Natural killer cell treated with Interleukin-12 subunit alpha and Interleukin-12 subunit beta and Interleukin-15 and Interleukin-18, amount 100 ng/mL, for 72 hours (primary cell): Measurements from ENCODE around the gene OR11H1. TPM values are rescaled to one million over a fixed set of nuclear protein-coding genes. Genes with fewer than 3 reads are reported as not detected.
"Not testable (repeated sequence)": the region's sequence is repeated elsewhere in the genome, so short reads cannot be mapped to it uniquely, and the experiment has no call there.

ENCODE experiments used
- ATAC-seq, 2 donors: fragments of 150-1000 bp; cut with Tn5 transposase in 1 of 2; sonication (Bioruptor Pico), chemical (Tn5 transposase) in 1 of 2; 2 replicates each; pipeline ENCODE4 v1.10.0; 2021
- DNase-seq: peaks from one replicate; pipeline ENCODE4 v3.0.0; 2022; ENCODE audit warnings: low spot score
- H3K27ac Mint-ChIP-seq, 2 donors: 1 replicate in 1 of 2; 2 replicates in 1 of 2; pipeline ENCODE4 v1.8.0; 2022; ENCODE audit warnings: mixed read lengths in 2 of 2, mild to moderate bottlenecking in 1 of 2, moderate library complexity in 1 of 2
- H3K27me3 Mint-ChIP-seq, 2 donors: 1 replicate in 1 of 2; 2 replicates in 1 of 2; pipeline ENCODE4 v1.8.0; 2022; ENCODE audit warnings: mixed read lengths in 2 of 2
- H3K36me3 Mint-ChIP-seq: one replicate; pipeline ENCODE4 v1.8.0; 2022; ENCODE audit warnings: mixed read lengths
- H3K4me1 Mint-ChIP-seq, 2 donors: 1 replicate in 1 of 2; 2 replicates in 1 of 2; pipeline ENCODE4 v1.8.0; 2022; ENCODE audit warnings: low read depth in 2 of 2, mixed read lengths in 2 of 2, mild to moderate bottlenecking in 1 of 2
- H3K4me3 Mint-ChIP-seq: one replicate; pipeline ENCODE4 v1.8.0; 2022; ENCODE audit warnings: mixed read lengths
- H3K9me3 Mint-ChIP-seq: 2 replicates; pipeline ENCODE4 v1.8.0; 2022; ENCODE audit warnings: mixed read lengths
- total RNA-seq, 2 donors: library from RNA; stranded (reverse); gene quantifications; one replicate each; pipeline ENCODE4 v1.2.3, GENCODE V29; 2022

Gene OR11H1
- total RNA-seq = not detected

DNA sequence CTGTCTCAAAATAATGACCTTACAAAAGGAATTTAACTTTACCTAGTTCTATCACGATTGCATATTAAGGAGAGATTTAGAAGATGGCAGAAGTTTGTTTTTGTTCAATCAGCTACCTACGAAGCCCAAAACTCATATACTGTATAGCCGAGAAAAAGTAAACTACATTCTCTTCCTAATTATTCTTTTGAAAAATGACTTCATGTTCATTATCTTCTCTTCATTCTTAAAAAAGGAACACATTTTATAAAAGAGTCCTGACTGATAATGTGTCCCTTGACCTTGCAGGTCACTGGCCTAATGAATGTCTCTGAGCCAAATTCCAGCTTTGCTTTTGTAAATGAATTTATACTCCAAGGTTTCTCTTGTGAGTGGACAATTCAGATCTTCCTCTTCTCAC is at the start of gene OR11H1:
TSS of gene OR11H1 (plus strand) at position 301 of the 400 bp plus-strand sequence. CDS start at position 301, 0 bp downstream.
- not testable (repeated sequence) for H3K27ac Mint-ChIP-seq, H3K27me3 Mint-ChIP-seq, H3K36me3 Mint-ChIP-seq, H3K4me3 Mint-ChIP-seq, H3K9me3 Mint-ChIP-seq, H3K4me1 Mint-ChIP-seq, ATAC-seq, DNase-seq

DNA sequence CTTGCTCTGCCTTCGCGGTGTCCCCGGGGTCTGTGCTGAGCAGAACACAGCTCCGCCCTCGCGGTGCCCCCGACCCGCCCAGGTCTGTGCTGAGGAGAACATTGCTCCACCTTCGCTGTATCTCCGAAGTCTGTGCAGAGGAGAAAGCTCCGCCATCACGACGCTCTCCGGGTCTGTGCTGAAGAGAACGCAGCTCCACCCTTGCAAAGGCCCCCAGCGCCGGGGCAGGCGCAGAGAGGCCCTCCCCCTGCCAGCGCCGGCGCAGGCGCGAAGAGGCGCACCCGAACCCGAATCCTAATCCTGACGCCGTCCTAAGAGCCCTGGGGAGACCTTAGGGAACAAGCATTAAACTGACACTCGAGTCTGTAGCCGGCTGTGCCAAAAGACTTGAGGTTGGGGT is 18.0 kb upstream of the OR11H1 start:
- H3K27me3 Mint-ChIP-seq, ATAC-seq, H3K4me3 Mint-ChIP-seq, H3K9me3 Mint-ChIP-seq, H3K4me1 Mint-ChIP-seq, DNase-seq, H3K36me3 Mint-ChIP-seq, H3K27ac Mint-ChIP-seq: not testable (repeated sequence)

DNA sequence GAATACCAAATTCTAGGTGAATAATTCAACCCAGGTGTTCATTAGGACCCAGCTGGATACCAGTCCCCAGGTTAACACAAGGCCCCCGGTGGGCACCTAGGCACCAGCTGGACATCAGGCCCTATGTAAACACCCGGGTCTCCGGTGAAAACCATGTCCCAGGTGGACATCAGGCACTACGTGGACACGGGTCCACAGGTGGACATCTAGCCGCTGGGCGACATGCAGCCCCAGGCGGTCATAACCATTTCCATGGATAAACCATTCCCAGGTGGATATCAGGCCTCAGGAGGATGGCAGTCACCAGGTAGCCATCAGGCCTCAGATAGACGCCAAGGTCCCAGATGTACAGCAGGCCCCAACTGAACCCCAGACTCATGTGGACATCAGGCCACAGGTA is 12.1 kb upstream of the OR11H1 start:
- not testable (repeated sequence) for H3K4me1 Mint-ChIP-seq, DNase-seq, H3K36me3 Mint-ChIP-seq, H3K27me3 Mint-ChIP-seq, H3K27ac Mint-ChIP-seq, H3K9me3 Mint-ChIP-seq, H3K4me3 Mint-ChIP-seq, ATAC-seq

GRCh38 chr22:15553767-15554166 is 25.8 kb downstream of the OR11H1 start:
- not testable (repeated sequence) for H3K36me3 Mint-ChIP-seq, H3K27ac Mint-ChIP-seq, H3K9me3 Mint-ChIP-seq, H3K27me3 Mint-ChIP-seq, H3K4me1 Mint-ChIP-seq, DNase-seq, H3K4me3 Mint-ChIP-seq
- peak; percentile 52 to 62 for ATAC-seq

GRCh38 chr22:15563461-15563860 is 35.5 kb downstream of the OR11H1 start:
- not testable (repeated sequence) for H3K9me3 Mint-ChIP-seq, H3K4me1 Mint-ChIP-seq, H3K36me3 Mint-ChIP-seq, H3K27ac Mint-ChIP-seq, H3K27me3 Mint-ChIP-seq, DNase-seq, H3K4me3 Mint-ChIP-seq
- ATAC-seq = peak in 1 of 2 donors; percentile 31

- not testable (repeated sequence) for ATAC-seq, H3K4me3 Mint-ChIP-seq, H3K36me3 Mint-ChIP-seq, H3K9me3 Mint-ChIP-seq, H3K27ac Mint-ChIP-seq, H3K4me1 Mint-ChIP-seq, DNase-seq, H3K27me3 Mint-ChIP-seq
These were observed 37.1 kb downstream of the OR11H1 start for GRCh38 chr22:15565063-15565462.

Other genes starting within 250 kb of the OR11H1 start
- gene POTEH, start 161.8 kb downstream of the OR11H1 start, total RNA-seq = not detected